Medulla oblongata (tissue), 1 donor: ENCODE data around the gene DNLZ.

ENCODE experiments used
- DNase-seq: peaks from one replicate; pipeline ENCODE4 v3.0.0-alpha.2; 2015; ENCODE audit errors: extremely low spot score

DNLZ gene

DNA sequence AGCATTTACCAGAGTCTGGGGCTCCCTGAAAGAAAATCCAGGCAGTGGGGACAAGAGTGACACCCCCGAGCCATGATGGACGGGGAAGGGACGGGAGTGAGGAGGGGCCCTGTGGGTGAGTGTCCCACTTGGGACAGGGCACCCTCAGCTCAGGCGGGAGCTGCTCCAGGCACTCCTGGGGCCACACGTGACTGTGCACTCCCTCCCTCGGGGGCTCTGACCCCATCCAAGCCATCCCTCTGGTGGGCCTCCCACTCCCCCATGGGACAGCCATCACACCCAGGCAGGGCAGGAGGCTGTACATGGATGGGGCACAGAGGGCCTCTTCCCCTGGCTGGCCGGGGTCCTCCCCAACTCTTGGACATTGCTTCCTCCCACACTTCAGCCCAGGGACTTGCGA is 12.9 kb upstream of the DNLZ start:
- DNase-seq: no peak

DNA sequence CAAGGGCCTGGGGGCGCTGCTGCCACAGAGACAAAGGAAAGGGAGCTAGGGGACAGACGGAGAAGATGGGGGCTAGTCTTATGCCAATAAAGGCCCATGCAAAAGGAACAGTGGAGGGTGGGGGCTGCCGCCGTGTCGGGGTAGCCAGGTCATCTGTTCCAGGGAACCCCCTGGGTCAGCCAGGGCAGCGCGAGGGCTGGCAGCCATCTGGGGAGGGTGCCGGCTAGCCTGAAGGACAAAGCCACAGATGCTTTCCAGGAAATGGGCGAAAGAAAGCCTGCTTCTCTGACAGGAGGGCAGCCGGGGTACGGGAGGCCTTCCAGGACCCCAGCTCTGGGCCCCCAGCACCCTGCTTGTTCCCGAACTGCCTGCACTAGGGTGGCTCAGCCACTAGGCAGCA is 11.6 kb upstream of the DNLZ start:
- no peak for DNase-seq

DNA sequence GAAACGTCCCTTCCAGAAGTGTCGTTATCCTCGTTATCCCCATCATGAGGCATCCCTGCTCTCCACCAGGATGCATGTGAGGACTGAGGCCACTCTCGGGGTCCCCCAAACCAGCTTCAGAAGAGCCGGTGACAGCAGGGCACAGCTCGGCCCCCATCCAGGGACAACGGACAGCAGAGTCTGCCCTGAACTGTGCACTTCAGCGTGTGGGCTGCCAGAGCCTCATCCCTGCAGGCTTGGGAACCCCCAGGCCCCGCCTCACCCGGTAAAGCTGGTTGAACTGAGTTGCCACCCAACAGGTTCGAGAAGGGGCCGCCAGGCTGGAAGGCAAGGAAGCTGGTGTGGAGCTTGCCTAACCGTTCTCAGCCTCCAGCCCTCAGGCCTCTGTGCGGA is 10.6 kb upstream of the DNLZ start:
- no peak for DNase-seq

DNA sequence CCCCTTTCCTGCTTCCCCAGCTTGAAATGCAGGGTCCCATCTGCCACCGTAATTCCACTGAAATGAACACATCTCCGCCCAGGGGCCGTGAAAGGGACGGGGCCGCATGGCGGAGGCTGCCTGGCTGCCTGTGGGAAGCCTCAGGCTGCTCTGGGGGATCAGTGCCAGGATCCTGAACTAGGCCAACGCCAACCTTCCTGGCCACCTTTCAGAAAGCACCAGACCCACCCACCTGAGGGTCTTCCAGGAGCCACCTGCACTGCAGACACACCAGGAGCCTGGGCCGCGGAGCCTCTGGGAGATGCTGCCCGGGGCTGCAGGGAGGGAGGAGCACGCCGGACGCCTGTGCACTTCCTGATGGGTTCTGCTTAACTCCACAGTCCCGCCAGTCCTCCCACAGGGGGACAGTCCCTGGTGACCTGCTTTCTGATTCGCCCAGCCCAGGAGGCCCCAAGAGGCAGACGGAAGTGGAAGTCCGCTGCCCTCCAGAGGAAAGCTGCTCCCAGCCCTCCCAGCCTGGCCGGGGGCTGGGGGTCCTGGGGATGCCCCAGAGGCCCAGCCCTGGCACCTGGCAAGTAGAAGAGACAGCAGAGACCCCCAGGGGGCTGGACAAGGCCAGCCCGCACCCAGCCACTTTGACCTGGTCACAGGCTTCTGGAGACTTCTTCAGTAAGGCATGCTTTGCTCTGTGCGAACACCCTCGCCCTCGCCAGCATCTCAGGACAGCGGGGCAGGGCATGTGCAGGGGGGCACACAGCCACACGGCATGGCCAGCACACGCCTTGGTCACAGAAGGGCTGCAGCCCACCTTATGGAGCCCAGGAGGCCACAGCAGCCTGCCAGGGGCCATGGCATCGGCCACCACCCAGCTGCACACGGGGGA is 10.0 kb upstream of the DNLZ start, which contains the start of gene CARD9:
Gene CARD9 (minus strand): TSS at position 370 of the 883 bp plus-strand sequence. CDS start 1,591 bp downstream, outside the sequence.
- peak; percentile 77 for DNase-seq

DNA sequence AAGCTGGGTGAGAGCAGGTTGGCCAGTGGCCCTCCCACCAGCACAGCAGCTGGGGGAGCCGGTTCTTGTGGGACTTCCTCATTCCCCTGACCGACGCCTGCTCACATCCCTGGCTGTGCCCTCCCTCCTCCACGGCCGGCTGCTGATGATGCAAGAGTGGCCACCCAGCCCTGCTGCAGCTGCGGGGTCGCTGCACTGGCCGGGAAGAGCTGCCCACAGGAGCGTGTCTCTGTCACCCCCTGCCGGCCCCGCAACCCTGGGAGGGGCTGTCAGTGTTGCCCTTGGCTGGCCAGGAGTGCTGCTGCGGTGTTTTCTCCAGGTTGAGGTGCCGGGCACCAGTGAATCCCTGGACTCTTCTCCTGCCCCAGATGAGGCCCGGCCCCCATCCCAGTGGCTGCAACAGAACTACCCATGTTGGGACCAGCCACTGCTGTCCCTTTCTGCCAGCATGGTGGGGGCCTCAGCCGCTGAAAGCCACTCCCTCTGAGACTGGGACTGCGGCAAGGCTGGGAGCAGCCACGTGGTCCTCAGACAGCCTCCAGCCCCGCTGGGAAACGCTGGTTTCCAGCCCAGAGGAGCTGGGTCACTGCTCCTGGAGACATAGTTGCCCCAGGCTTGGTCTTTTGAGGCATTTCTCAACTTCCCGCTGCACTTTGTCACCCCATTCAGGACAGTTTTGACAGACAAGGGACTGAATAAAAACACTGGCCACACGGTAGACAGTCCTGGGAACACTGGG is 9.2 kb upstream of the DNLZ start:
- peak; percentile 63 for DNase-seq

DNA sequence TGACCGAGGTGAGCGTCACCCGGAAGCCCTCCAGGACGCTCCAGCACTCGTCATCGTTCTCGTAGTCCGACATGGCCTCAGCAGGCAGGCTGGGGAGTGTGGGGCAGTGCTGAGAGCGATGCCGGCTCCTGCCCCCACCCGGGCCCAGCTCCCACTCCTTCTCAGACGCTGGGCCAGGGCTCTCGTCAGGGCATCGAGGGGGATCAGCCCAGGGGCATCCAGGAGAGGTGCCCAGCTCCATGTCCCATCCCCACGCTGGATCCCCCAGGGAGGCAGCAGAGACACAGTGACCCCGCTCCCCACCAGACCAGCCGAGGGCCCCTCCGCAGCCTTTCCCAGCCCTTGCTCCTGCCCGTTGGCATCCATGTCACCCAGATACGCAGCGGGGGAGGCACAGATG is 8.5 kb upstream of the DNLZ start:
- DNase-seq: no peak

DNA sequence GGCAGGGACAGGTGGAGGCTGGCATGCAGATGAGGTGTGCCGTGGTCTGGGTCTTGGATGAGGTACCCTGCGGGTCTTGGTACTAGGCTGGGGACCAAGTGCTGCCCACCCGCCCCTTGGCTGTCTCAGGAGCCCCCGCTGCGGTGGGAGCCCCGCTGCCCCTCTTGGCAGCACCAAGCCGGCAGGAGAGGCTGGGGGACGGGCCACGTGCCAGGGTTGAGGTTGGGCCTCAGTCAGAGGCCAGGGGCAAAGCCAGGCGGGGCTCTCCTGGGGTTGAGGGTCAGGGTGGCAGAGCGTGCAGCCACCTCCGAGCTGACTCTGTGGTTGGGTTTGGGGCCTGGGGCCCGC is 8.0 kb upstream of the DNLZ start:
- no peak for DNase-seq

DNA sequence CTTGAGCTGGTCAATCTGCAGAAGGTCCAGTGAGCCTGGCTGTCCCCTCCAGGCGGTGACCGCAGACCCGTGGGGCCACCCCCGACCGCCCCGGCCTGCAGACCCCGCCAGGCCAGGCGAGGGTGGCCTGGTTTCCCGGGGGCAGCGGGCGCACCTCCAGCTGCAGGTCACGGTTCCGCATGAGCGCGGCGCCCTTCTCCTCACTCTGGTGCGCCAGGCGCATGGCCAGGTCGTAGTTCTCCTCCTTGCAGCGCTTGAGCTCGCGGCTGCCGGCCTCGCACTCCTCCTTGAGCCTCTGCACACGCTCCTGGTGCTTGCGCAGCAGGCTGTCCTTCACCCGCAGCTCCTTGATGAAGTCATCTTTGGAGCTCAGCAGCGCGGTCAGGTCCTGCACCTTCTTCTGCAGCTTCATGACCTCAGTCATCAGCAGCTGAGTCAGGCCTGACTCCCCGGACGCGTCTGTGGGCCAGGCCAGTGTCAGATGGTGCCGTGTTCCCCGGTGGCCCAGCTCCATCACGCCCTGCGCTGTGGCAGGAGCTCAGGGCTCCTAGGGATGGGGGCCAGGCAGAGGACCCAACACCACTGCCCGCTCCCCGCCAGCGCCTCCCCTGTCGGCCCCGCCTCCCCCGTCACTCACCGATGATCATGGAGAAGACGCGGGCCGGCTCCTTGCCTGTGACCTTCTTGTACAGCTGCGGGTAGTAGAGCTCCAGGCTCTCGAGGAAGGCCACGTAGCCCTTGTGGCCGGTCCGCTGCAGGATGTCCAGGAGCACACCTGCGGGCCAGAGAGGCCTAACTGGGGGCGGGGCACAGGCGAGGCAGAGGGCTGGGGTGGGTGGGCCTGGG is 7.4 kb upstream of the DNLZ start:
- no peak for DNase-seq

DNA sequence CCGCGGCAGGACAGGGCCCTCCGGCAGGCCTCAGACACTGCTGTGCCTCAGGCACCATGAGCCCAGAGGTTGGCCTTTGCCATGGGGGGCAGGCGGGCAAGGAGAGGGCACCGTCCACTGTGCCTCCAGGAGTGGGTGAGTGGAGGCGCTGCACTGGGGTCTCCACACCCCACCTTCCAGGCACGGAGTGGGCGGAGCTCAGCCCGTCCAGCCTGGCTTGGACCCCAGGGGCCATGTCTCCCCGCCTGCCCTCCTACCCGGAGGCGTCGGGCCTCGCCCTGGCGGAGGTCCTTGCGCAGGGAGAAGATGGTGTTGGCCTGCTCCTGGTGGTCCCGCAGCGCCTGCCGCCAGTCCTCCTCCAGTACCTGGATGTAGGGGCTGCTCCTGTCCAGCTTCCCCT is 6.5 kb upstream of the DNLZ start:
- DNase-seq: no peak

DNA sequence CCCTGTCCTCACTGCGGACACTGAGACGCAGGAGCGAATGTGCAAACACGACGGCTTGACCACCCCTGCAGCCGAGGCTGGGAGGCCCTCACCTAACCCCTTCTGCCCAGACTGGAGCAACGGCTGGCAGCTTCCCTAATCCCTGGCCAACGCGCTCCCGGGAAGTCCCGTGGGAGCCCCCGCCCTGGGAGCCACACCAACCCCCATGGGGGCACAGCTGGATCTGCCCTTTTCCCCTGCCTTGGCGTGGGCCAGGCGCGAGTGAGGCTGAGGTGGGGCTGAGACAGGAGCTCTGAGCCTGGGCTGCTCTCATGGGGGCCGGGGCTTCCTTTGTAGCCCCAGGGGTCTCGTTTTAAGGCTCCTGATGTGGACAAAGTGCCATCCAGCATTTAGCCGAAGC is 4.6 kb upstream of the DNLZ start:
- DNase-seq: no peak

DNA sequence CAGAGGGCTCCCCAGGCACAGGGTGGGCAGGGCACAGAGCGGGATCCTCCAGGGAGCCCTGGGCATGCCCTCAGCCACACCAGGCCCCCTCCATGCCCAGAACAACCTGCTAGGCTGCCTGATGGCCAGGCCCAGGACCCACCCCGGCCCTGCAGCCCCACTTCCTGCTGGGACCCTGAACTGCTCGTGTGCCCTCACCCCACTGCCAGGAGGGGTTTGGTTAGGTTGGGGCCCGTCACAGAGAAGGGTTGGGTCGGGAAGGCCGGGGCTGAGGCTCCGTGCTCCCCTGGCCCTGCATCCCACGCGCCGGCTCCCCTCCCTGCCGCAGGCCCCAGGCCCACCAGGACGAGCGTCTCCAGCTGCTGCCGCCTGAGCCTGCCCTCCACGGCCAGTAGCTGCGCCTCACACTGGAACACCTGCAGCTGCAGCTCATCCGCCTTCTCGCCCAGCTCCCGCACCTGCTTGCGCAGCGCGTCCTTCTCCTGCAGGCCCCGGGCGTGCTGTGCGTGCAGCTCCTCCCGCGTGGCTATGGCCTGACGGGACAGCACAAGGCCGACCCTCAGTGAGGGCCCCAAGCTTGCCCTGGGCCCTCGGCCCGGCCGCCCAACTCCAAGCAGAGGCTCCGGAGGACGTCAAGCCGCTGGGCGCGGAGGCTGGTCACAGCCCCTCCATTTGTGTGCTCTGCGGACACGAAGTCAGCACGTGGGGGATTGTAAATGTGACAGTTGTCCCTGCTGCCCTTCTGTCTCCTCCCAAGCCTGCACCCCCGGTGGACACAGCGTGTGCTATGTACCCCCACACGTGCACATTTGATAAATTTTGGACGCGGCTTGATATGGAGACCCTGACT is 4.0 kb upstream of the DNLZ start:
- no peak for DNase-seq

DNA sequence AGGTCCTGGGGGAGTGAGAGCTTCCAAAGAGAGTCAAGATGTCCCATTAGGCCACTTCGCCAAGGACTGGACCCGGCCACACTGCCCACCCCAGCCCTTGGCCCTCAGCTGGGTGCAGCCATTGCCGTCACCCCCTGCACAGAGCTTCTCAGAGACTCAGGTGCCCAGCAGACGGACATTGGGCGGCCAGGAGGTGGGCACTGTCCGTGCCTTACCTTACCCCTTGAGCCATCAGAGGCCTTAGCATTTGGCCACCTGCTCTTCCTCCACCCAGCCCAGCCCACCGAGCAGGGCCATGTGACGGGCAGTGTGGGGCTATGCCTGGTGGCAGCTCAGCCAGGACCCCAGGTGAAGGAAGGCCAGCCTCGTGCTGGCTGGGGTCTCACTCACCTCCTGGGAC is 3.3 kb upstream of the DNLZ start:
- no peak for DNase-seq

DNA sequence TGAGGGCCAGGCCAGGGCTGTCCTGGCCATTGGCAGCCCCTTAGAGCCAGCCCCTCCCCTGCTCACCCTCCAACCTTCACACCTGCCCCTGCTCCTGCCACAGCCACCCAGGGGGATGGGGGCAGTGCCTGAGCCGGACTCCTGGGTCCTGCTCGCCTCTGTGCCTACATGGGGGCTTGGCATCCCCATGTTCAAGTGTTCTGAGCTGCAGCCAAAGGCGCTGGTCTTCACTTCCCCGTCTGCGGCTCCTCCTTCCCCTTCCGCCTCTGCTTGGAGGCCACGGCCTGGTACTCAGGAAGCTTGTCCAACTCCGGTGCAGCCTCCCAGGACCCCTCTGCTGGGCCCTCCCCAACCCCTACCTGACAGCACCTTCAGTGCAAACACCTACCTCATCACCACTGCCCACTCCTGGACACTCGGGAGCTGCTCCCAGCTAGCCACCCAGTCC is 2.3 kb upstream of the DNLZ start:
- peak; percentile 31 for DNase-seq

DNA sequence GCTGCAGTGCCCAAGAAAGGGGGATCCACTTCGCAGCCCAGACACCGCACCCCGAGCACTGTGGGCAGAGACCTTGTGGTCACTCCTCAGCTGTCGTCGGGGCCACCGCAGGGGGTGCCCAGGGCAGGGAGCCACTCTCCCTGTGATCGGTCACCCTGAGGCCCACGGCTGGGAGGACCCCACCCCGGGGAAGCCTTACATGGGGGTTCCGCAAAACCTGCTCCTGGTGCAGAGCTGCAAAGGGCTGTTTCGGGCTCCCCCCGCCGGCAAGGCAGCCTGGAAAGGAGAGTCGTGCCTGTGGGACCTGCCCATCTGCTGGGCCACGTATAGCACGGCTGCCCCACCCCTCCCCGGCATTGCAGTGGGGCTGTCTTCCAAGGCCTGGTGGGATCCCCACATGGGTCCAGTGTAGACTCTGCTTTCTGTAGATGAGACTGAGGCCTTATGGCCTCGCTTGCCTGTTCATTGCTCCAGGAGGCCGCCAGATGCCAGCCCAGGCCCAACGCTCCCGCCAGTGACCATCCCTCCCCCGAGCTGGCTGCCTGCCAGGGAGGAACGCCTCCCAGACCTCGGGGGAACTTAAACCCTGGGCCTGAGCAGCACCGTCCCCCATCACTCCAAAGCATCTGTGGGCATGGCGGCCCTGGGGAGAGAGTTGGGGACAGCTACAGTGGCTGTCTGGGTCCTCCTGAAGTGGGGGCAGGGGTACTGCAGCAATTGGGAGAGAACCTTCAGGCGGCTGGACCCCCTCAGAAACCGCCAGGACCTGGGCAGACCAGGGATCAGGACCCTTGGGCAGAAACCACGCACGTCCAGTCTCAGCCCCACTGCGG is 1.6 kb upstream of the DNLZ start:
- no peak for DNase-seq

DNA sequence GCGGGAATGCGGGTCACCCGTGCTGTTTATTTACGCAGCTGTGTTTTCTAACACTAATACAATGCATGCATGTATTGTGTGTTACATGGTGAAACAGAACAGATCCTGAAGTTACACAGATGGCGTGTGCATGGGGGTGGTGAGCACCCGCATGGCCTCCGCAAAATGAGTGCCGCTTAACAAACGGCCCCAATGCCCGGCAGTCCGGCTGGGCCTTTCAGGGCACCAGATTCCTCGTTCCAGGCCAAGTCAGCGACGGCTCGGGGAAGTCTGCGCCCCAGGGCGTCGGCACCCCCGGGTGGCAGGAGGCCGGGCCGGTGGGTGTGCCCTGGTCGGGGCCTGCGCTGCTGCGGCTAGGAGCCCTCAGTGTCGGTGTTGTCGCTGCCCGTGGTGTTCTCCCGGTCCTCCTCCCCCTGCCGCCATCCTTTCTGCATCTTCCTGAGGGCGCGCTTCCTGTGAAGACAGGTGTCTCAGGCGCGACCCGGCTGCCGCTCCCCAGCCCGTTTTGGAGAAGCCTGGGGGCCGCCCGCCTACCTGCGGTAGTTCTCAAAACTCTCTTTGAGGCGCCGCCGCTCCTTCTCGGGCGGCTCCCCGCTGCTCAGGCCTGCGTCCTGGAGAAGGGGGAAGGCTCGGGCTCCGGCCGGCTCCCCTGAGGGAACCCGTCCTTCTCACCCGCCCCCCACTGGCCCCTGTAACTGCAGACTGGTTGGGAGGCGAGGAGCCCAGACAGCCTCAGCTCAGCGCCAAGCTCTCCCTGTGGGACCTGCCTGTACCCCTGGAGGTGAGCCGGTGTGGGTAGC is 605 bp upstream of the DNLZ start:
- no peak for DNase-seq

DNA sequence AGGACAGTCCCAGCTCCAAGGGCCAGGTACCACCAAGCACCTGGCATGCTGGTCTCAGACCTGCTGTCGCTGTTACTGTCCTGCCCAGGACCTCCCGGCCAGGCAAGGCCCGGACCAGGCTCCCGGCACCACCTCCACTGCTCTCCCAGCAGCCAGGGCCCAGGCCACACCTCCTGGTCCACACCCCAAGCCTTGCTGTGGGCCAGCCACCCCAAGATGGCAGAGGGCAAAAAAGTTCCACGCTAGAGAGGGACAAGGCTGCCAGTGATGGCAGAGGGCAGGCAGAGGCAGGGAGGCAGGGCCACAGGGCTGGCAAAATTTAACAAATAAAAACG is 1.1 kb downstream of the DNLZ start:
- no peak for DNase-seq

DNA sequence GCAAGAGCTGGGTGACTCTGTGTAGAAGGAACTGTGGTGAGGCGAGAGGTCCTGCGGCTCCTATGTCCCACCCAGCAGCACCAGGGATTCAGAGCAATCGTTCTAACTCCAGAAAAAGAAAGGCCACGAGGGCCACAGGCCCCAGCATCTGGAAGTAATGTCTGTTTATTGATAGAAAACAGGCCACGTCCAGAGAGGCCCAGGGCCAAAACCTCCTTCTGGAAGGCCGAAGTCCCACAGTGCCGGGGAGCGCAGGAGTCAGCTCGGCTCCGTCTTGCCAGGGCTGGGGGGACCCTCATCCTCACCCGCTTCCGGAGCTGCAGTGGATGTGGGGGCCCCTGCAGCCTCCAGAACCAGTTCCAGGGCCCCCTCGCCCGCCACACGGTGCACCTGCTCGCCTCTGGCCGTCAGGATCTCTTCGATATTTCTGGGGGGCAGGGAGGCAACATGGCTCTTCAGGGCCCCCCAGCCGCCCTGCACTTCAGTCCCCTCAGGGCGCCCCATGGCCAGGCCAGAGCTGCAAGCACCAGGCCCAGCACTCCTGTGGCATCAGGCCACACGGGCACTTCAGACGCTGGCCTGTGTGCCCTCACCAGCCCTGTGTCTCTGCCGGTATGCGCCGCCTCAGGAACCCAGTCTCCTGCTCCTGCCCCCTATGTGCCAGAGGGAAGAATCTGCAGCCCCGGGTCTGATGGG is 1.6 kb downstream of the DNLZ start:
- no peak for DNase-seq

DNA sequence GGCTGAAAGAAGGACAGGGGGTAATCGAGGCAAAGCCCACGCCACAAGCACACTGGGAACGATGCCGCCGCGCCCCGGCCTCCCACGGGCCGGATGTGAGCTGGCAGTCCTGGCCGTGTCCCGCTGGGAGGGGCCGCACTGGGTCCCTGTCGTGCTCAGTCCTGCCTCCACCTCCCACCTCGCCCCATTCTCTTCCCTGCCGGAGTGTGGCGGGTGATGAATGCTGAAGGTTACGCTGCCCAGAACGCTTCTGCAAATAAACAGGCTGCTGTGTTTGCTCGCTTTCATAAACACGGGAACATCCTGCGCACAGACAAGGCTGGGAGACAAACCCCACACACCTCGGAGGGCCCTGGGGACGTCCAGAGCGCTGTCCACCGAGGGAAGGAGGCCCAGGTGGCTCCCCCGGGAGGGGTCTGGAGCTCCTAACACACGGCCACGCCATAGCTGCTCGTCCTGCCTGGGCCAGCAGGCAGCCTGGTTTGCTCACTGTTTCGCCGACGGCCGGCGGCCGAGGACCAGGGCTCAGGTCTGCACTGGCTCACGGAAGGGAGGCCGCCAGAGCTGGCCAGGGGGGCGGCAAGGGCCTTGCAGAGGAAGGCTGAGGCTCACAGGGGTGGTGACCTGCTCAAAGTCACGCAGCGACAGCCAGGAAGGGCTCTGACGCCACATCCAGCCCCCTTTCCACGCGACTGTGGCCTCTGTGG is 2.3 kb downstream of the DNLZ start:
- DNase-seq: no peak
